Measurements from ENCODE around the gene ENTPD7.

DNA sequence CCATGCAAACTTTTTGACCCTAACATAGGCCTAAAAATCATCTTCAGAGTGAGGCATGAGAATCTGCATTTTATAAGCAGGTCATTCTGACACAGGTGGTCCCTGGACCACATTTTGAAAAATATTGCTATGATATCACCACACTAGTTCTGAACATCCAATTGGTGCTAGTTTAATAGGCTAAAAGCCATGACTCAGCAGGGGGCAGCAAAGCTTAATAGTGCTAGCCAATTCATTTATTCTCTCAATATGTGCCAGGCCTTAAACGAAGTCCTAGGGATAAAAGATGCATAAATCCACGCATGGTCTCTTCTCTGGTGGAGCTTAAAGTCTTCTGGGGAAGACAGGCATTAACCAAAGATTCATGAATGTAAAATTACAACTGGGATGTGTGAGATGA, 28.9 kb upstream of the ENTPD7 start:
- TF ChIP-seq POLR2A (IDR thresholded peaks at IDR 0.05; ENCODE audit: low read length): no peak
- TF ChIP-seq GATA1 (IDR thresholded peaks at IDR 0.05; ENCODE audit: low read depth, low read length): no peak

Measured in erythroblast (primary cell).